ENCODE measurements around the gene JARID2. TPM values are rescaled to one million over a fixed set of nuclear protein-coding genes. Genes with fewer than 3 reads are reported as not detected.
A peak's percentile ranks its signal among the peaks of the same experiment; 100 is the strongest.
"Not testable (repeated sequence)": the region's sequence is repeated elsewhere in the genome, so short reads cannot be mapped to it uniquely, and the experiment has no call there.

Gene JARID2
- polyA plus RNA-seq, 1 donor, result 13.3 TPM

- Histone ChIP-seq H3K36me3 (ENCODE audit: control insufficient read depth, insufficient read depth, low read length) (no peaks in the 10 kb centered on the region), H3K4me3 (ENCODE audit: low read length) (no peak overlapping the region), H3K27ac (ENCODE audit: low read length) (no peak overlapping the region), H3K27me3 (ENCODE audit: control insufficient read depth, insufficient read depth, low read length) (no peaks in the 10 kb centered on the region), H3K9me3 (ENCODE audit: control insufficient read depth, low read depth, low read length) (no peaks in the 10 kb centered on the region), H3K4me1 (ENCODE audit: control insufficient read depth, insufficient read depth, low read length) (peaks cover 2% of the 10 kb centered on the region)
- DNase-seq, result no peak
- no CpG with 5 or more reads among the region's 3 CpGs for WGBS (ENCODE audit: insufficient coverage, low lambda C conversion rate)
Observed at GRCh38 chr6:15312500-15312899, 66.6 kb downstream of the JARID2 start.

GRCh38 chr6:15313367-15313766 is 67.5 kb downstream of the JARID2 start:
- Histone ChIP-seq H3K36me3 (ENCODE audit: control insufficient read depth, insufficient read depth, low read length) (no peaks in the 10 kb centered on the region), H3K9me3 (ENCODE audit: control insufficient read depth, low read depth, low read length) (no peaks in the 10 kb centered on the region), H3K27ac (ENCODE audit: low read length) (no peak overlapping the region), H3K4me3 (ENCODE audit: low read length) (no peak overlapping the region), H3K27me3 (ENCODE audit: control insufficient read depth, insufficient read depth, low read length) (no peaks in the 10 kb centered on the region), H3K4me1 (ENCODE audit: control insufficient read depth, insufficient read depth, low read length) (peaks cover 2% of the 10 kb centered on the region)
- no CpG with 5 or more reads among the region's 5 CpGs for WGBS (ENCODE audit: insufficient coverage, low lambda C conversion rate)
- no peak for DNase-seq

DNA sequence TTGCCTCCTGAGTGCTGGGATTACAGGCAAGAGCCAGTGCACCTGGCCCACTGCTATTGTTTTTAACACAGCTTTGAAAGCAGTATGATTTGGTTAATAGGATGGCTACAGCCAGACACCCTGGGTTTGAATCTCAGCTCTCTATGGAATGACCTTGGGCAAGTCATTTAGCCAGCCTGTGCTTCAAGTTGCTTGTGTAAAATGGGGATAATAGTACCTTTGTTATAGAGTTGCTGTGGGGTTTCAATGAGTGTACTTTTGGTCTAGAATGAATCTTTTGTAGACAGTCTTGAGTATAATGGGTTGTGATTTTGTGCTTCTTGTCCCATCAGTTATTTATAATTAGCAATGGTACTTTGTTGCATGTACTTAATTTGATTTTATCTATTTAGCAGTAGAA is 70.9 kb downstream of the JARID2 start:
- H3K36me3 ChIP-seq (ENCODE audit: control insufficient read depth, insufficient read depth, low read length), result no peaks in the 10 kb centered on the region
- no peaks in the 10 kb centered on the region for H3K9me3 ChIP-seq (ENCODE audit: control insufficient read depth, low read depth, low read length)
- no peaks in the 10 kb centered on the region for H3K4me1 ChIP-seq (ENCODE audit: control insufficient read depth, insufficient read depth, low read length)
- DNase-seq, result no peak
- H3K27me3 ChIP-seq (ENCODE audit: control insufficient read depth, insufficient read depth, low read length), result no peaks in the 10 kb centered on the region
- H3K4me3 ChIP-seq (ENCODE audit: low read length), result no peak overlapping the region
- no peak overlapping the region for H3K27ac ChIP-seq (ENCODE audit: low read length)

DNA sequence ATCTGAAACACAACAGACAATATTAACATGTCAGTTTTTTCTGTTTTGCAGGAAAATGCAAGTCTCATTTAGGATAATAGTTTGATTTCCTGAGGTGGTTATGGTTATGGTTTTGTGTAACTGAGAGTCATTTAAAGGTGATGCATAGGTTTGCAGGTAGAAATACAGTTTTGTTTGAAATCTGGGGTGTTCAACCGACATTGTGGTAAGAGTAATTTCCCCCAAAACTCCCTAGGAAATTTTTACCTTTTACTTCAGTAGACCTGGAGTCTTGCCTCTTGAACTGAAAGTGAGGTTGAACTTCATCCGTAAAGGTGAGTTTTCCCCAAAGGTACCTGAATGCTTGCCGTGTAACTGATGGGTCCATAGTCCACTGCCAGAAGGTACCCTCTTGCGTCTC is 71.4 kb downstream of the JARID2 start:
- Histone ChIP-seq H3K27me3 (ENCODE audit: control insufficient read depth, insufficient read depth, low read length) (no peaks in the 10 kb centered on the region), H3K27ac (ENCODE audit: low read length) (no peak overlapping the region), H3K4me1 (ENCODE audit: control insufficient read depth, insufficient read depth, low read length) (peaks cover 4% of the 10 kb centered on the region), H3K9me3 (ENCODE audit: control insufficient read depth, low read depth, low read length) (no peaks in the 10 kb centered on the region), H3K4me3 (ENCODE audit: low read length) (no peak overlapping the region), H3K36me3 (ENCODE audit: control insufficient read depth, insufficient read depth, low read length) (no peaks in the 10 kb centered on the region)
- no CpG with 5 or more reads among the region's 4 CpGs for WGBS (ENCODE audit: insufficient coverage, low lambda C conversion rate)
- DNase-seq, result no peak

DNA sequence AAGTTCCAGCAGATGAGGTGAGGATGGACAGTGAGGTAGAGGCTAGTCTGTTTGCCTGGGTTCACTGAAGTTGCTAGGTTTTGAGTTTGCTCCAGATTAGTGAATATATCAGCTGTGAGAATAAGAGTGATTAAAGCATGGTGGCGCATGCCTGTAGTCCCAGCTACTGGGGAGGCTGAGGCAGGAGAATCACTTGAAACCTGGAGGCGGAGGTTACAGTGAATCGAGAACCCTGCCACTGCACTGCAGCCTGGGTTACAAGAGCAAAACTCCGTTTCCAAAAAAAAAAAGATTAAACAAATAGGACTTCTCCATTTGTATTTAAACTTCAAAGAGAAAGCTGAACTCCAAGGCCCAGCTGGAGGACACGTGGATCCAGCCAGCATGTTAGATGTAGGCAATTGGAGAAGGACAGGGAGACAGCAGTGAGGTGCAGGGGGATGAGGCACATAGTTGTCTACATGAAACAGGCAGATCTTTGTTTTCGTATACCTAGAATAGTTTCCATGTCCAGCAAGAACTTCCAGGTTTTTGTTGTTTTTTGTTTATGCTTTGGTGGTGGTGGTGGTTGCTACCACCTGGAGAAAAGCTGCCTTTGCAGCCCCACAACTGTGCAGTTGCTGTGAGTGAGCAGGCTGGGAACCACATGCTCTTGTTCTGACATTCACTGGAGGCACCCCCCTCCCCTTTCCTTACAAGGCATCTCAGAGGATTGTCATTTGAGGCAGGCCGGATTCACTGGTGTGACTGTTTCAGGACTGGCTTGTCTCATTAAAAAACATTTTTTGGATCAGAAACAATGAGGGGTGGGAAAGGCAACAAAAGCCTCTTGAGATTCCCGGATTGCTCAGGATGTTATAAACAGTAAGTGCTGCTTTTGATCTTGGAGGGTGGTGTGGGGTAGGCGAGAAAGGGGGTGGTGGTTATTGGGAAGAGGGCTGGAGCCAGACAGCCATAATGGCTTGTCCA is 72.3 kb downstream of the JARID2 start:
- no peak overlapping the region for H3K27ac ChIP-seq (ENCODE audit: low read length)
- peaks cover 14% of the 10 kb centered on the region for H3K4me1 ChIP-seq (ENCODE audit: control insufficient read depth, insufficient read depth, low read length)
- DNase-seq, result no peak
- H3K4me3 ChIP-seq (ENCODE audit: low read length), result no peak overlapping the region
- H3K27me3 ChIP-seq (ENCODE audit: control insufficient read depth, insufficient read depth, low read length), result no peaks in the 10 kb centered on the region
- no peaks in the 10 kb centered on the region for H3K9me3 ChIP-seq (ENCODE audit: control insufficient read depth, low read depth, low read length)
- WGBS (ENCODE audit: insufficient coverage, low lambda C conversion rate), result 80% methylated on average over 1 of the region's 9 CpGs
- H3K36me3 ChIP-seq (ENCODE audit: control insufficient read depth, insufficient read depth, low read length), result no peaks in the 10 kb centered on the region

GRCh38 chr6:15319677-15320076 is 73.8 kb downstream of the JARID2 start:
- no peak overlapping the region for H3K27ac ChIP-seq (ENCODE audit: low read length)
- 100% methylated on average over 1 of the region's 3 CpGs for WGBS (ENCODE audit: insufficient coverage, low lambda C conversion rate)
- H3K4me1 ChIP-seq (ENCODE audit: control insufficient read depth, insufficient read depth, low read length), result peaks cover 18% of the 10 kb centered on the region
- no peak for DNase-seq
- no peaks in the 10 kb centered on the region for H3K27me3 ChIP-seq (ENCODE audit: control insufficient read depth, insufficient read depth, low read length)
- H3K9me3 ChIP-seq (ENCODE audit: control insufficient read depth, low read depth, low read length), result no peaks in the 10 kb centered on the region
- no peaks in the 10 kb centered on the region for H3K36me3 ChIP-seq (ENCODE audit: control insufficient read depth, insufficient read depth, low read length)
- no peak overlapping the region for H3K4me3 ChIP-seq (ENCODE audit: low read length)

DNA sequence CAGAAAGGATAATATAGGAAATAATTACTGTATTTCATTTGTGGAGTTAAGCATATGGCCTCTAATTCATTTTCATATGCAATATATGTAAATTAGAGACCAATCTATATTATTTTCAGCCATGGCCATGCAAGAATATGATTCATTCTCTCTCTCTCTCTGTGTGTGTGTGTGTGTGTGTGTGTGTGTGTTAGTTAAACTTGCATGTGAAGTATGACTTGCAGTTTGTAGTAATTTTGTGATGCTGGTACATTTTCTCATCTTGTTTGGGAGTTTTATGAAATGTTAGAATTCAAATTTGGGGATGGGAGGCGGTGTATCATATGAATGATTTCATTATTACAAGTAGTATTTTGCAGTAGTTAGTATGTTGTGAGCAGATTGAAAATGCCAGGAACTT is 74.8 kb downstream of the JARID2 start:
- no peaks in the 10 kb centered on the region for H3K36me3 ChIP-seq (ENCODE audit: control insufficient read depth, insufficient read depth, low read length)
- DNase-seq, result no peak
- H3K4me3 ChIP-seq (ENCODE audit: low read length), result no peak overlapping the region
- no peaks in the 10 kb centered on the region for H3K27me3 ChIP-seq (ENCODE audit: control insufficient read depth, insufficient read depth, low read length)
- 89% methylated on average over 1 of the region's 1 CpG for WGBS (ENCODE audit: insufficient coverage, low lambda C conversion rate)
- no peaks in the 10 kb centered on the region for H3K9me3 ChIP-seq (ENCODE audit: control insufficient read depth, low read depth, low read length)
- H3K4me1 ChIP-seq (ENCODE audit: control insufficient read depth, insufficient read depth, low read length), result peaks cover 18% of the 10 kb centered on the region
- no peak overlapping the region for H3K27ac ChIP-seq (ENCODE audit: low read length)

- Histone ChIP-seq H3K27me3 (ENCODE audit: control insufficient read depth, insufficient read depth, low read length) (no peaks in the 10 kb centered on the region), H3K36me3 (ENCODE audit: control insufficient read depth, insufficient read depth, low read length) (no peaks in the 10 kb centered on the region), H3K27ac (ENCODE audit: low read length) (no peak overlapping the region), H3K9me3 (ENCODE audit: control insufficient read depth, low read depth, low read length) (no peaks in the 10 kb centered on the region), H3K4me1 (ENCODE audit: control insufficient read depth, insufficient read depth, low read length) (peaks cover 23% of the 10 kb centered on the region), H3K4me3 (ENCODE audit: low read length) (no peak overlapping the region)
- no CpG with 5 or more reads among the region's 1 CpG for WGBS (ENCODE audit: insufficient coverage, low lambda C conversion rate)
- DNase-seq, result no peak
Observed at GRCh38 chr6:15322184-15322583, 76.3 kb downstream of the JARID2 start.

DNA sequence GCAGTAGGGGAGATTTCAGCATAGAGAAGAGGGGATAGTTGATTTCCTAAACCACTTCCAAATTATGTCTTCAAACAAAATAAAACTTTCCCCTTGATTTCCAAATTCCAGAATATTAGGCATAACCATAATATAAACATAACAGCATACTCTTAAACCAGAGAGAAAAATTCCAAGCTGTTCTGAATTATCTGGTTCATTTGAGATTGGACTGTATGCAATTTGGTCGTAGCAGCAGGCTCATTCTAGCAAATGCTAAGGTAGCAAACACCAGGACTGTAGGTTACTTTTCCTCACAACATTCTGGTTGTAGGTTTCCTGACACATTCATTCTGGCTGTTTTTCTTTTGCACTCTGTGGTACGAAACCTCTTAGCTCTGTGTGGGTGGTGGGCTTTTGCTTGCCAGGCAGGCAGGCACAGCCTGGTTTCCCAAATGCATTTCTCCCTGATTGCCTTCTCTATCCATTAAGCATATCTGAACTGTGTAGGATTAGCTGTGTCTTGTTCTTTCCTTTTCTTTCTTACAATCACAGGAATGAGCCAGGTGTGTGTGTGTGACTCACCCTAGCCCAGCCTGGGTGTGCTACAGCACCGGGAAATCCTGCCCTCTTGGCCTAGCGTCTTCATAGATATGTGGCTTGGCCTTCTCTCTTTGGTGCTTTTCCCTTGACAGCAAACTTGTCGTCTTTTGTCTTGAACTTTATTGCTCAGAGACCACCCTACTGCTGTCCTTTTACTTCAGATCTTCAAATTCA is 77.1 kb downstream of the JARID2 start:
- DNase-seq, result peak; percentile 79 to 86

GRCh38 chr6:15323611-15324010 is 77.7 kb downstream of the JARID2 start:
- H3K9me3 ChIP-seq (ENCODE audit: control insufficient read depth, low read depth, low read length); DNase-seq; H3K27me3 ChIP-seq (ENCODE audit: control insufficient read depth, insufficient read depth, low read length); H3K36me3 ChIP-seq (ENCODE audit: control insufficient read depth, insufficient read depth, low read length); H3K4me3 ChIP-seq (ENCODE audit: low read length): not testable (repeated sequence)
- Histone ChIP-seq H3K4me1 (ENCODE audit: control insufficient read depth, insufficient read depth, low read length) (peaks cover 27% of the 10 kb centered on the region), H3K27ac (ENCODE audit: low read length) (peak overlapping the region; percentile 78)
- WGBS (ENCODE audit: insufficient coverage, low lambda C conversion rate), result no CpG with 5 or more reads among the region's 11 CpGs

More for the DNA sequence above, 77.1 kb downstream of the JARID2 start:
- H3K4me1 ChIP-seq (ENCODE audit: control insufficient read depth, insufficient read depth, low read length), result peaks cover 27% of the 10 kb centered on the region
- no peaks in the 10 kb centered on the region for H3K27me3 ChIP-seq (ENCODE audit: control insufficient read depth, insufficient read depth, low read length)
- H3K4me3 ChIP-seq (ENCODE audit: low read length), result no peak overlapping the region
- peak overlapping the region; percentile 78 for H3K27ac ChIP-seq (ENCODE audit: low read length)
- H3K9me3 ChIP-seq (ENCODE audit: control insufficient read depth, low read depth, low read length), result no peaks in the 10 kb centered on the region
- WGBS (ENCODE audit: insufficient coverage, low lambda C conversion rate), result no CpG with 5 or more reads among the region's 5 CpGs
- no peaks in the 10 kb centered on the region for H3K36me3 ChIP-seq (ENCODE audit: control insufficient read depth, insufficient read depth, low read length)
